ENCODE results near the gene NDST4. TPM values are rescaled to one million over a fixed set of nuclear protein-coding genes. Genes with fewer than 3 reads are reported as not detected.
A peak's percentile ranks its signal among the peaks of the same experiment; 100 is the strongest.

Gene NDST4
- total and polyA plus RNA-seq, 2 of the 13 experiments (the other 11 are each of a cell fraction or from before 2014, with no cell fraction given) = not detected

DNA sequence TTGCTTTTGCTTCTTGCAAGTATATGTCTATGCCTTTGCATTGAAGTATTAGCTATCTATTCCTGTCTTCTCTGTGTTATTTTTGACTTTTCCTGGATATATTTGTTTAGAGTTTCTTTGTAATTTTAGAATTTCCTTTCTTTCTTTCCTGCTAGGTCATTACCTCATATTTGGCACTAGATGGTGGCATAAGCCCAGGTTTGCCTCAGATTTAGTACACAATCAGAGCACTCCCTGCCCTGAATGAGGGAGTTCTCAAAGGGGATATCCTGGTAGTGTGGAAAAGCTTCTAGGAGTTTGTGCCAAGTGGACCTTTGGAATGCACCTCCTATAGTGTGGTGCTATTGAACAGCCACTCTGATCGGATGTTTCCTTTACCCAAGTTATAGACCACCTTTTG is 333.2 kb downstream of the NDST4 start:
- TF ChIP-seq, protein P1, sequence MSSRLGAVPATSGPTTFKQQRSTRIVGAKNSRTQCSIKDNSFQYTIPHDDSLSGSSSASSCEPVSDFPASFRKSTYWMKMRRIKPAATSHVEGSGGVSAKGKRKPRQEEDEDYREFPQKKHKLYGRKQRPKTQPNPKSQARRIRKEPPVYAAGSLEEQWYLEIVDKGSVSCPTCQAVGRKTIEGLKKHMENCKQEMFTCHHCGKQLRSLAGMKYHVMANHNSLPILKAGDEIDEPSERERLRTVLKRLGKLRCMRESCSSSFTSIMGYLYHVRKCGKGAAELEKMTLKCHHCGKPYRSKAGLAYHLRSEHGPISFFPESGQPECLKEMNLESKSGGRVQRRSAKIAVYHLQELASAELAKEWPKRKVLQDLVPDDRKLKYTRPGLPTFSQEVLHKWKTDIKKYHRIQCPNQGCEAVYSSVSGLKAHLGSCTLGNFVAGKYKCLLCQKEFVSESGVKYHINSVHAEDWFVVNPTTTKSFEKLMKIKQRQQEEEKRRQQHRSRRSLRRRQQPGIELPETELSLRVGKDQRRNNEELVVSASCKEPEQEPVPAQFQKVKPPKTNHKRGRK (CRISPR knock-in tag; IDR thresholded peaks at IDR 0.05) = no peak
- TF ChIP-seq STAG1 (CRISPR knock-in tag; IDR thresholded peaks at IDR 0.05) (peak; percentile 70), SMC3 (IDR thresholded peaks at IDR 0.05; ENCODE audit: low read length) (0 out of 2 replicates have a peak, but pooled peaks have one; percentile 5)
- TF ChIP-seq, protein P2, sequence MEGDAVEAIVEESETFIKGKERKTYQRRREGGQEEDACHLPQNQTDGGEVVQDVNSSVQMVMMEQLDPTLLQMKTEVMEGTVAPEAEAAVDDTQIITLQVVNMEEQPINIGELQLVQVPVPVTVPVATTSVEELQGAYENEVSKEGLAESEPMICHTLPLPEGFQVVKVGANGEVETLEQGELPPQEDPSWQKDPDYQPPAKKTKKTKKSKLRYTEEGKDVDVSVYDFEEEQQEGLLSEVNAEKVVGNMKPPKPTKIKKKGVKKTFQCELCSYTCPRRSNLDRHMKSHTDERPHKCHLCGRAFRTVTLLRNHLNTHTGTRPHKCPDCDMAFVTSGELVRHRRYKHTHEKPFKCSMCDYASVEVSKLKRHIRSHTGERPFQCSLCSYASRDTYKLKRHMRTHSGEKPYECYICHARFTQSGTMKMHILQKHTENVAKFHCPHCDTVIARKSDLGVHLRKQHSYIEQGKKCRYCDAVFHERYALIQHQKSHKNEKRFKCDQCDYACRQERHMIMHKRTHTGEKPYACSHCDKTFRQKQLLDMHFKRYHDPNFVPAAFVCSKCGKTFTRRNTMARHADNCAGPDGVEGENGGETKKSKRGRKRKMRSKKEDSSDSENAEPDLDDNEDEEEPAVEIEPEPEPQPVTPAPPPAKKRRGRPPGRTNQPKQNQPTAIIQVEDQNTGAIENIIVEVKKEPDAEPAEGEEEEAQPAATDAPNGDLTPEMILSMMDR (CRISPR knock-in tag; IDR thresholded peaks at IDR 0.05) = peak; percentile 49
- intact Hi-C loops (cut with micrococcal nuclease; ENCODE audit: unreplicated experiment) = loop anchor here (1.0 to 2.0 kb wide), 2 partner anchors 29 to 275 kb away; no protein-coding TSS in a partner anchor
- no peak overlapping the region for H3K4me2 ChIP-seq (ENCODE audit: low read depth, low read length)
- H3K4me3 ChIP-seq (replicated peaks in 1 of 3; ENCODE audit: insufficient read depth in 1 of 3, low read depth in 2 of 3, low read length in 3 of 3) = no peak overlapping the region
- no peaks in the 10 kb centered on the region for H3K9me3 ChIP-seq (ENCODE audit: low read length)
- H3K27ac ChIP-seq (ENCODE audit: extremely low read length, insufficient read depth, low read length) = no peak overlapping the region
- FAIRE-seq (peak; percentile 42), DNase-seq (ENCODE audit: low spot score) (peak; percentile 14), ATAC-seq (peak; percentile 82)
- no TSS peak for BruUV-seq (replicated peaks)
- H3K9ac ChIP-seq (ENCODE audit: insufficient read depth, low read depth, low read length) = no peak overlapping the region
- WGBS (ENCODE audit: low lambda C conversion rate) = 36% methylated on average over 1 of the region's 1 CpG
- CTCF ChIA-PET (ENCODE audit: low intra/inter-chr PET ratio, low total read pairs) = no interaction called here
- H4K20me1 ChIP-seq (ENCODE audit: insufficient read depth, low read length) = no peaks in the 10 kb centered on the region
- H3K27me3 ChIP-seq (ENCODE audit: control insufficient read depth in 1 of 2, insufficient read depth in 2 of 2, low read length in 2 of 2) = no peaks in the 10 kb centered on the region; a peak in 1 of 5 replicates
- H3K36me3 ChIP-seq (replicated peaks in 1 of 2; ENCODE audit: control insufficient read depth in 1 of 2, insufficient read depth in 2 of 2, low read length in 2 of 2) = no peaks in the 10 kb centered on the region
- in situ Hi-C loops (cut with HindIII; ENCODE audit: extremely low pct_ligation_motif_present, low pct_unique_long_range_greater_than_20kb) = loop anchor here (10.0 kb wide), 1 partner anchor 275 kb away; no protein-coding TSS in a partner anchor
- H3K79me2 ChIP-seq (ENCODE audit: insufficient read depth, low read length) = no peaks in the 10 kb centered on the region
- POLR2A ChIA-PET = no interaction called here
- no peak overlapping the region for H2AFZ ChIP-seq (ENCODE audit: low read length)
- H3K4me1 ChIP-seq (ENCODE audit: insufficient read depth, low read length) = no peaks in the 10 kb centered on the region

Small RNA genes within 50 kb of the gene (small RNA-seq; reads per million reads assigned to genes)
- 0 reads per million in 3 experiments for gene RN7SL808P (ENCODE audit: insufficient read depth in 2 of 3, insufficient read length in 3 of 3, low read depth in 2 of 3, low replicate concordance in 1 of 3)
